HG03378 (cell line): ENCODE results near the gene DUT.

ENCODE experiments used
- ATAC-seq: cut with Tn5 transposase; IDR thresholded peaks from one replicate; pipeline ENCODE4 v1.9.1; 2021; ENCODE audit warnings: mild to moderate bottlenecking, moderate library complexity; ENCODE audit not compliant: unreplicated experiment

DUT gene

GRCh38 chr15:48367483-48367882, 36.3 kb downstream of the DUT start:
- no peak for ATAC-seq

- ATAC-seq: no peak
Measured at GRCh38 chr15:48370460-48370859, 39.2 kb downstream of the DUT start.

GRCh38 chr15:48371550-48371949, 40.3 kb downstream of the DUT start:
- ATAC-seq: no peak

GRCh38 chr15:48371961-48372360, 40.7 kb downstream of the DUT start:
- ATAC-seq: no peak

GRCh38 chr15:48373821-48374451, 42.7 kb downstream of the DUT start:
- no peak for ATAC-seq

GRCh38 chr15:48374472-48374871, 43.2 kb downstream of the DUT start:
- no peak for ATAC-seq

GRCh38 chr15:48375767-48376166, 44.5 kb downstream of the DUT start:
- no peak for ATAC-seq

GRCh38 chr15:48380198-48380597, 49.0 kb downstream of the DUT start:
- no peak for ATAC-seq

- no peak for ATAC-seq
Measured at GRCh38 chr15:48381861-48382260, 50.6 kb downstream of the DUT start.

GRCh38 chr15:48383031-48383430, 51.8 kb downstream of the DUT start:
- no peak for ATAC-seq

- ATAC-seq: no peak
Measured at GRCh38 chr15:48384616-48385015, 53.4 kb downstream of the DUT start.

- no peak for ATAC-seq
Measured at GRCh38 chr15:48385031-48385830, 54.0 kb downstream of the DUT start.

GRCh38 chr15:48388016-48388851, 57.0 kb downstream of the DUT start:
- ATAC-seq: no peak

- no peak for ATAC-seq
Measured at GRCh38 chr15:48388910-48389309, 57.7 kb downstream of the DUT start.

GRCh38 chr15:48389691-48390143, 58.5 kb downstream of the DUT start:
- no peak for ATAC-seq

GRCh38 chr15:48391950-48392349, 60.7 kb downstream of the DUT start:
- ATAC-seq: no peak

GRCh38 chr15:48392356-48392755, 61.1 kb downstream of the DUT start:
- no peak for ATAC-seq
